ENCODE measurements around the gene SMIM32.

- TF ChIP-seq CTCF (IDR thresholded peaks at IDR 0.05) = no peak
- TF ChIP-seq POLR2A (IDR thresholded peaks at IDR 0.05) = no peak
- no peak for TF ChIP-seq POLR2AphosphoS5 (IDR thresholded peaks at IDR 0.05)
- no peak for TF ChIP-seq EP300 (IDR thresholded peaks at IDR 0.05)
Measured at GRCh38 chr5:136203303-136203922, 10.5 kb upstream of the SMIM32 start.
